PC-9 (cell line): ENCODE results near the gene MYO7B. TPM values are rescaled to one million over a fixed set of nuclear protein-coding genes. Genes with fewer than 3 reads are reported as not detected.

Source experiments
- BruUV-seq: library from RNA; stranded (reverse); fragments of 400-500 nt; replicated peaks from 2 replicates; lab custom pipeline; 2021; lab: Mats Ljungman, UMichigan
- CTCF ChIA-PET: fragments of 300-600 bp; sonication (Branson Sonifier 250); formaldehyde crosslinking; loops from one replicate; lab custom pipeline; 2022; ENCODE audit warnings: antibody characterized with exemption; lab: Charles Lee
- POLR2A ChIA-PET: fragments of 300-600 bp; sonication (Branson Sonifier 250); formaldehyde crosslinking; loops from one replicate; lab custom pipeline; 2022; ENCODE audit warnings: antibody characterized with exemption; ENCODE audit not compliant: unreplicated experiment; lab: Charles Lee
- DNase-seq, 2 experiments: peaks; one replicate each; pipeline versions ENCODE4 v3.0.0 to v3.0.0-alpha.2; 2015 to 2022; ENCODE audit warnings: mixed read lengths in 1 of 2
- H2AFZ ChIP-seq: fragments of 200-600 bp; sonication (generic); 2 replicates; pipeline ENCODE4 v1.8.1; 2017; ENCODE audit warnings: antibody characterized with exemption
- H3F3A ChIP-seq: fragments of 200-600 bp; sonication (generic); 2 replicates; pipeline ENCODE4 v1.8.1; 2017; ENCODE audit warnings: antibody characterized with exemption, mild to moderate bottlenecking, low read depth; ENCODE audit not compliant: insufficient read depth
- H3K27ac ChIP-seq: fragments of 200-600 bp; sonication (generic); 2 replicates; pipeline ENCODE4 v1.6.1; 2016; ENCODE audit warnings: mixed run types
- H3K27me3 ChIP-seq: fragments of 200-600 bp; sonication (generic); 2 replicates; pipeline ENCODE4 v1.6.1; 2016; ENCODE audit warnings: low read depth, mixed run types; ENCODE audit not compliant: insufficient read depth
- H3K36me3 ChIP-seq: fragments of 200-600 bp; sonication (generic); 2 replicates; pipeline ENCODE4 v1.6.1; 2016; ENCODE audit warnings: low read depth, mixed run types
- H3K4me1 ChIP-seq: fragments of 200-600 bp; sonication (generic); replicated peaks from 2 replicates; pipeline ENCODE4 v1.6.1; 2016; ENCODE audit warnings: mixed run types; ENCODE audit not compliant: insufficient read depth
- H3K4me2 ChIP-seq: fragments of 200-600 bp; sonication (generic); 2 replicates; pipeline ENCODE4 v1.6.1; 2017; ENCODE audit warnings: mixed run types
- H3K4me3 ChIP-seq: fragments of 200-600 bp; sonication (generic); 2 replicates; pipeline ENCODE4 v1.6.1; 2016; ENCODE audit warnings: mixed run types
- H3K79me2 ChIP-seq: fragments of 200-600 bp; sonication (generic); 2 replicates; pipeline ENCODE4 v1.6.1; 2017; ENCODE audit warnings: low read depth, mixed run types
- H3K9me2 ChIP-seq: fragments of 200-600 bp; sonication (generic); 2 replicates; pipeline ENCODE4 v1.8.1; 2017; ENCODE audit warnings: mild to moderate bottlenecking; ENCODE audit not compliant: insufficient read depth
- H3K9me3 ChIP-seq: fragments of 200-600 bp; sonication (generic); 2 replicates; pipeline ENCODE4 v1.8.1; 2016; ENCODE audit warnings: low read depth; ENCODE audit not compliant: insufficient read depth
- H4K20me1 ChIP-seq: fragments of 200-600 bp; sonication (generic); 2 replicates; pipeline ENCODE4 v1.8.1; 2017; ENCODE audit not compliant: insufficient read depth
- EZH2 ChIP-seq: fragments of 200-600 bp; sonication (generic); IDR thresholded peaks from 2 replicates; pipeline ENCODE4 v1.8.0; 2017; ENCODE audit warnings: antibody characterized with exemption, low read depth
- intact Hi-C: fragments of 100-400 bp; cut with micrococcal nuclease; formaldehyde crosslinking; loops from one replicate; pipeline ENCODE4 v1.10.0; 2022; ENCODE audit not compliant: unreplicated experiment
- total RNA-seq: library from RNA; stranded (reverse); gene quantifications from 2 replicates; pipeline ENCODE4 v1.2.3, GENCODE V29; 2021
- TF ChIP-seq, protein P1 (sequence below): fragments of 200-600 bp; sonication (generic); conservative IDR thresholded peaks from 2 replicates; pipeline ENCODE4 v1.6.1; 2017; ENCODE audit warnings: mixed run types, antibody characterized with exemption, mild to moderate bottlenecking, moderate library complexity

The MYO7B gene
- total RNA-seq, 1 experiment from 2014 or later, result not detected

DNA sequence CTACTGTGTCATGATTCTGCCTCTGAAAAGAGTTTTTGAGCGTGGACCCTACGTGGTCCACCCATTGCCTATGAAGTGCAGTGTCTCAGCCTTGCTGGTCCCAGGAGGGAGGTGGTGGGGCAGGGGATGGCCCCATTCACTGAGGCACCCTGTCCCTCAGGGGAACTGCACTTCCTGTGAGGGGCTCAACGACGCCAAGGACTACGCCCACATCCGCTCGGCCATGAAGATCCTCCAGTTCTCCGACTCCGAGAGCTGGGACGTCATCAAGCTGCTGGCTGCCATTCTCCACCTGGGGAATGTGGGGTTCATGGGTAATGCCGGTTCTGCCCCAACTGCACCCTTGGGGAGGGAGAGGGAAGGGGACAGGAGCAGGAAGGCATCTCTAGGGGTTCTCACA is 42.5 kb downstream of the MYO7B start:
- ChIA-PET POLR2A (interaction anchor here (0.9 kb wide), 1 partner anchor 51 kb away, joined by 5 read pairs; no protein-coding TSS in a partner anchor), CTCF (no interaction called here)
- intact Hi-C loops, result no loop called here

DNA sequence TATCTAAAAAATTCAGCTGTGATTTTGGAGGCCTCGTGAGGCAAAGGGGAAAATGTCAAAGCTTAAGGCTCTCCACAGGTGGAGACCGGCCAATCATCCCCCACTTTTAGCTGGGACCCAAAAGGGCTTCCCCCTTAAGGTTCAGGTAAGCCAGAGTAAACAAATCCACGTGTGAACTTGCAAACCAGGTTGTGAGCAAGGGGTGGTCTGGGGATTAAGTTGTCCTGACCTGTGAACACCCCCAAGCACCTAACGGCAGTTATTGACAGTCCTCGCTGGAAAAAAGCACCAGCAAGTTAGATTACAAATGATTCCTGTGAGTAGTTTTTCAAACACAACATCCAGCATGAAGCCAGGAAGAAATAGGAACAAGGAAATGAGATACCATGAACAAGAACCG is 42.9 kb downstream of the MYO7B start:
- intact Hi-C loops, result no loop called here
- H3K27me3 ChIP-seq, result peaks cover 37% of the 10 kb centered on the region
- no peaks in the 10 kb centered on the region for H3K79me2 ChIP-seq
- no TSS peak for BruUV-seq
- H3K9me3 ChIP-seq, result no peaks in the 10 kb centered on the region
- no peak overlapping the region for H3K4me3 ChIP-seq
- TF ChIP-seq, protein P1, sequence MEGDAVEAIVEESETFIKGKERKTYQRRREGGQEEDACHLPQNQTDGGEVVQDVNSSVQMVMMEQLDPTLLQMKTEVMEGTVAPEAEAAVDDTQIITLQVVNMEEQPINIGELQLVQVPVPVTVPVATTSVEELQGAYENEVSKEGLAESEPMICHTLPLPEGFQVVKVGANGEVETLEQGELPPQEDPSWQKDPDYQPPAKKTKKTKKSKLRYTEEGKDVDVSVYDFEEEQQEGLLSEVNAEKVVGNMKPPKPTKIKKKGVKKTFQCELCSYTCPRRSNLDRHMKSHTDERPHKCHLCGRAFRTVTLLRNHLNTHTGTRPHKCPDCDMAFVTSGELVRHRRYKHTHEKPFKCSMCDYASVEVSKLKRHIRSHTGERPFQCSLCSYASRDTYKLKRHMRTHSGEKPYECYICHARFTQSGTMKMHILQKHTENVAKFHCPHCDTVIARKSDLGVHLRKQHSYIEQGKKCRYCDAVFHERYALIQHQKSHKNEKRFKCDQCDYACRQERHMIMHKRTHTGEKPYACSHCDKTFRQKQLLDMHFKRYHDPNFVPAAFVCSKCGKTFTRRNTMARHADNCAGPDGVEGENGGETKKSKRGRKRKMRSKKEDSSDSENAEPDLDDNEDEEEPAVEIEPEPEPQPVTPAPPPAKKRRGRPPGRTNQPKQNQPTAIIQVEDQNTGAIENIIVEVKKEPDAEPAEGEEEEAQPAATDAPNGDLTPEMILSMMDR, result no peak
- TF ChIP-seq EZH2, result no peak
- H3K4me2 ChIP-seq, result no peak overlapping the region
- no peaks in the 10 kb centered on the region for H3K4me1 ChIP-seq
- no peaks in the 10 kb centered on the region for H3K9me2 ChIP-seq
- CTCF ChIA-PET, result no interaction called here
- H4K20me1 ChIP-seq, result no peaks in the 10 kb centered on the region
- no peak overlapping the region for H2AFZ ChIP-seq
- no peaks in the 10 kb centered on the region for H3K36me3 ChIP-seq
- POLR2A ChIA-PET, result interaction anchor here (0.9 kb wide), 1 partner anchor 52 kb away, joined by 5 read pairs; no protein-coding TSS in a partner anchor
- no peaks in the 10 kb centered on the region for H3F3A ChIP-seq
- no peak overlapping the region for H3K27ac ChIP-seq
- DNase-seq, result peak in 1 of 2 experiments; percentile 19

More for the DNA sequence above, 42.5 kb downstream of the MYO7B start:
- H3K36me3 ChIP-seq, result no peaks in the 10 kb centered on the region
- no TSS peak for BruUV-seq
- peak in 1 of 2 experiments; percentile 26 for DNase-seq
- H3K4me3 ChIP-seq, result no peak overlapping the region
- no peaks in the 10 kb centered on the region for H3K79me2 ChIP-seq
- no peak overlapping the region for H3K4me2 ChIP-seq
- no peak overlapping the region for H3K27ac ChIP-seq
- no peaks in the 10 kb centered on the region for H4K20me1 ChIP-seq
- TF ChIP-seq, protein P1, result no peak
- TF ChIP-seq EZH2, result no peak
- no peak overlapping the region for H2AFZ ChIP-seq
- H3K9me2 ChIP-seq, result no peaks in the 10 kb centered on the region
- H3F3A ChIP-seq, result no peaks in the 10 kb centered on the region
- H3K9me3 ChIP-seq, result no peaks in the 10 kb centered on the region
- peaks cover 37% of the 10 kb centered on the region for H3K27me3 ChIP-seq
- no peaks in the 10 kb centered on the region for H3K4me1 ChIP-seq

DNA sequence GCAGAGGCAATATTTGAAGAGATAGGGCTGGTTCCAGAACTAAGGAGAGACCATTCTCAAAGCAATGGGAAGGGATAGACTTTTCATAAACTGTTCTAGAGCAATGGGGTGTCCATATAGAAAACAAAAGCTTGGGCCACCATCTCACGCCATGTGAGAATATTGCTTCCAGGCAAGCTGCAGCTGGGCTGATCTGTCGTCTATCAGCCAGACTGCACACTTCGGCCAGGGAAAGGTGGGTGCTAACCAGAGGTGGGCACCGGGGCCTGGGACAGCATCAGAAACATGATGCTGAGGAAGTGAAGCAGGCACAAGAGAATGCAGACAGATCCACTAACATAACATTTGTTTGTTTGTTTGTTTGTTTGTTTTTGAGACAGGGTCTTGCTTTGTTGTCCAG is 43.7 kb downstream of the MYO7B start:
- Histone ChIP-seq H3K4me2 (no peak overlapping the region), H3K27me3 (peaks cover 34% of the 10 kb centered on the region), H3K4me1 (no peaks in the 10 kb centered on the region), H2AFZ (no peak overlapping the region), H3K9me3 (no peaks in the 10 kb centered on the region), H3K27ac (no peak overlapping the region), H3F3A (no peaks in the 10 kb centered on the region), H3K4me3 (no peak overlapping the region), H4K20me1 (no peaks in the 10 kb centered on the region), H3K79me2 (no peaks in the 10 kb centered on the region), H3K9me2 (no peaks in the 10 kb centered on the region), H3K36me3 (no peaks in the 10 kb centered on the region)
- POLR2A ChIA-PET, result no interaction called here
- CTCF ChIA-PET, result no interaction called here
- BruUV-seq, result no TSS peak
- peak in 1 of 2 experiments; percentile 15 for DNase-seq
- intact Hi-C loops, result no loop called here
- TF ChIP-seq, protein P1, result no peak
- no peak for TF ChIP-seq EZH2
